Naive thymus-derived CD4-positive, alpha-beta T cell (primary cell): ENCODE results near the gene MAS1. TPM values are rescaled to one million over a fixed set of nuclear protein-coding genes. Genes with fewer than 3 reads are reported as not detected.

Experiments used
- polyA plus RNA-seq, 2 donors: library from polyadenylated mRNA; unstranded; fragments of 300-500 nt; fragmentation: Illumina TruSeq; gene quantifications; one replicate each; pipeline ENCODE4 v1.2.3, GENCODE V29; 2021
- total RNA-seq, 6 experiments: library from RNA in 5 of 6; stranded (reverse) in 5 of 6; gene quantifications; 1 replicate in 5 of 6; 2 replicates in 1 of 6; pipeline ENCODE4 v1.2.3 and lab custom pipeline; 2021 to 2026

MAS1 gene
- total and polyA plus RNA-seq, 7 experiments from 2014 or later: not detected

Other genes starting within 250 kb of the MAS1 start
- 100 to 1,000 TPM in 4 of 5 experiments, 10 to 100 TPM in 1; 80.2 to 306 (median 105) TPM for gene SOD2, start 197.7 kb upstream of the MAS1 start, total RNA-seq
- gene SOD2, start 197.7 kb upstream of the MAS1 start, polyA plus RNA-seq: 100 to 1,000 TPM; 114 to 128 TPM
- 100 to 1,000 TPM; 117 to 152 (median 141) TPM for gene WTAP, start 163.5 kb upstream of the MAS1 start, total RNA-seq
- 100 to 1,000 TPM; 131 to 133 TPM for gene WTAP, start 163.5 kb upstream of the MAS1 start, polyA plus RNA-seq
- gene ACAT2, start 128.9 kb upstream of the MAS1 start, total RNA-seq: 10 to 100 TPM; 18.5 to 53.9 (median 28.0) TPM
- 10 to 100 TPM; 29.1 to 43.1 TPM for gene ACAT2, start 128.9 kb upstream of the MAS1 start, polyA plus RNA-seq
- 100 to 1,000 TPM; 147 to 225 (median 154) TPM for gene TCP1, start 101.4 kb upstream of the MAS1 start, total RNA-seq
- gene TCP1, start 101.4 kb upstream of the MAS1 start, polyA plus RNA-seq: 100 to 1,000 TPM in 1 of 2 donors, 10 to 100 TPM in 1; 63.3 to 111 TPM
- gene MRPL18, start 100.5 kb upstream of the MAS1 start, total RNA-seq: 10 to 100 TPM; 18.8 to 67.9 (median 39.4) TPM
- gene MRPL18, start 100.5 kb upstream of the MAS1 start, polyA plus RNA-seq: 100 to 1,000 TPM in 1 of 2 donors, 10 to 100 TPM in 1; 90.3 to 122 TPM
- 1 to 10 TPM in 1 of 5 experiments, under 1 TPM in 2, not detected in 2; 0.73 to 1.4 (median 0.97) TPM for gene PNLDC1, start 90.7 kb upstream of the MAS1 start, total RNA-seq
- gene PNLDC1, start 90.7 kb upstream of the MAS1 start, polyA plus RNA-seq: not detected
- 10 to 100 TPM; 59.1 to 79.2 (median 74.2) TPM for gene IGF2R, start 78.1 kb downstream of the MAS1 start, total RNA-seq
- gene IGF2R, start 78.1 kb downstream of the MAS1 start, polyA plus RNA-seq: 10 to 100 TPM in 1 of 2 donors, 1 to 10 TPM in 1; 8.7 to 18.9 TPM
- 1 to 10 TPM in 3 of 5 experiments, under 1 TPM in 1, not detected in 1; 0.39 to 2.2 (median 1.3) TPM for gene SLC22A1, start 230.8 kb downstream of the MAS1 start, total RNA-seq
- not detected for gene SLC22A1, start 230.8 kb downstream of the MAS1 start, polyA plus RNA-seq